Common myeloid progenitor, CD34-positive (primary cell): ENCODE measurements around the gene FAM76B.

ENCODE experiments used
- CTCF ChIA-PET: fragments of 350-600 bp; sonication (Branson Sonifier 250); formaldehyde crosslinking; loops from one replicate; lab custom pipeline; 2021; ENCODE audit warnings: antibody characterized with exemption; lab: Charles Lee
- POLR2A ChIA-PET: fragments of 350-600 bp; sonication (Branson Sonifier 250); formaldehyde crosslinking; loops from one replicate; lab custom pipeline; 2021; ENCODE audit warnings: antibody characterized with exemption; lab: Charles Lee
- DNase-seq, 3 donors: peaks; one replicate each; pipeline versions ENCODE4 v3.0.0 to v3.0.0-alpha.2; 2013
- H3K27ac ChIP-seq, 2 experiments: 1 replicate in 1 of 2; 2 replicates in 1 of 2; pipeline ENCODE4 v1.7.0; 2013; ENCODE audit warnings: inconsistent platforms in 2 of 2, low read length in 2 of 2, mild to moderate bottlenecking in 2 of 2, low read depth in 1 of 2, moderate library complexity in 1 of 2; ENCODE audit not compliant: severe bottlenecking in 2 of 2, insufficient read depth in 1 of 2, poor library complexity in 1 of 2
- H3K27me3 ChIP-seq, 5 experiments: replicated peaks in 2 of 5; 1 replicate in 3 of 5; 2 replicates in 2 of 5; pipeline versions ENCODE4 v1.6.1 to v1.7.0; 2013; ENCODE audit warnings: low read length in 4 of 5, mild to moderate bottlenecking in 2 of 5, moderate library complexity in 2 of 5, inconsistent platforms in 1 of 5; ENCODE audit not compliant: insufficient read depth in 5 of 5, control insufficient read depth in 4 of 5
- H3K36me3 ChIP-seq, 4 experiments: 1 replicate in 2 of 4; 2 replicates in 2 of 4; pipeline versions ENCODE4 v1.6.1 to v1.7.0; 2013; ENCODE audit warnings: low read length in 3 of 4, control low read depth in 1 of 4, mild to moderate bottlenecking in 1 of 4; ENCODE audit not compliant: control insufficient read depth in 4 of 4, insufficient read depth in 4 of 4
- H3K4me1 ChIP-seq, 4 experiments: 1 replicate in 3 of 4; 2 replicates in 1 of 4; pipeline versions ENCODE4 v1.6.1 to v1.7.1; 2013; ENCODE audit warnings: low read length in 3 of 4, mild to moderate bottlenecking in 3 of 4, control low read depth in 1 of 4, inconsistent platforms in 1 of 4, moderate library complexity in 1 of 4; ENCODE audit not compliant: control insufficient read depth in 4 of 4, insufficient read depth in 4 of 4; ENCODE audit errors: control extremely low read depth in 1 of 4
- H3K4me3 ChIP-seq, 7 experiments: 1 replicate in 4 of 7; 2 replicates in 3 of 7; pipeline versions ENCODE4 v1.5.1 to v1.7.0; 2013; ENCODE audit warnings: mild to moderate bottlenecking in 7 of 7, low read length in 6 of 7, moderate library complexity in 6 of 7, inconsistent platforms in 2 of 7, low read depth in 2 of 7, control low read depth in 1 of 7; ENCODE audit not compliant: insufficient read depth in 4 of 7, control insufficient read depth in 1 of 7; ENCODE audit errors: extremely low read depth in 1 of 7
- H3K9me3 ChIP-seq, 5 experiments: 1 replicate in 4 of 5; 2 replicates in 1 of 5; pipeline versions ENCODE4 v1.6.1 to v1.7.1; 2013; ENCODE audit warnings: low read length in 4 of 5, mild to moderate bottlenecking in 2 of 5, inconsistent platforms in 1 of 5, low read depth in 1 of 5, moderate library complexity in 1 of 5; ENCODE audit not compliant: control insufficient read depth in 4 of 5, insufficient read depth in 2 of 5; ENCODE audit errors: control extremely low read depth in 1 of 5
- WGBS: methylation state at CpG from one replicate; pipeline ENCODE4 v1.1.5; 2013; ENCODE audit not compliant: insufficient coverage; 5-methylcytosine and 5-hydroxymethylcytosine counted together

FAM76B gene

GRCh38 chr11:95803973-95804372 lies 14.4 kb upstream of the FAM76B start:
- ChIA-PET POLR2A (no interaction called here), CTCF (no interaction called here)
- Histone ChIP-seq H3K27ac (no peak overlapping the region), H3K36me3 (peaks cover 12 to 64% (median 40%) of the 10 kb centered on the region in 4 experiments), H3K9me3 (peaks cover 0 to 2% (median 0%) of the 10 kb centered on the region in 5 experiments), H3K27me3 (no peaks in the 10 kb centered on the region), H3K4me1 (no peaks in the 10 kb centered on the region), H3K4me3 (no peak overlapping the region)
- no peak for DNase-seq
- WGBS: no CpG with 5 or more reads among the region's 2 CpGs

- WGBS: 100% methylated on average over 1 of the region's 1 CpG
- H3K9me3 ChIP-seq: peaks cover 0 to 2% (median 0%) of the 10 kb centered on the region in 5 experiments
- peaks cover 0 to 4% (median 0%) of the 10 kb centered on the region in 4 experiments for H3K4me1 ChIP-seq
- DNase-seq: no peak
- ChIA-PET POLR2A (no interaction called here), CTCF (interaction anchor here (0.8 kb wide), 1 partner anchor 10 kb away, joined by 3 read pairs; no protein-coding TSS in a partner anchor)
- no peak overlapping the region for H3K27ac ChIP-seq
- peaks cover 12 to 65% (median 40%) of the 10 kb centered on the region in 4 experiments for H3K36me3 ChIP-seq
- H3K4me3 ChIP-seq: no peak overlapping the region
- no peaks in the 10 kb centered on the region for H3K27me3 ChIP-seq
Observed at GRCh38 chr11:95802806-95803205, 13.2 kb upstream of the FAM76B start.

- CTCF ChIA-PET: interaction anchor here (1.3 kb wide), 1 partner anchor 11 kb away, joined by 4 read pairs; the partner anchor contains the start of genes CEP57 and FAM76B
- Histone ChIP-seq H3K4me3 (no peak overlapping the region), H3K9me3 (no peaks in the 10 kb centered on the region), H3K4me1 (peaks cover 0 to 4% (median 0%) of the 10 kb centered on the region in 4 experiments), H3K27ac (no peak overlapping the region), H3K27me3 (no peaks in the 10 kb centered on the region), H3K36me3 (peaks cover 10 to 52% (median 26%) of the 10 kb centered on the region in 4 experiments)
- DNase-seq: no peak
- POLR2A ChIA-PET: no interaction called here
- WGBS: 100% methylated on average over 2 of the region's 12 CpGs
Observed at GRCh38 chr11:95800438-95800837, 10.9 kb upstream of the FAM76B start.

- H3K27me3 ChIP-seq: no peaks in the 10 kb centered on the region
- peaks cover 0 to 4% (median 0%) of the 10 kb centered on the region in 4 experiments for H3K4me1 ChIP-seq
- CTCF ChIA-PET: interaction anchor here (0.7 to 1.3 kb wide), 3 partner anchors 8 to 27 kb away, joined by 3 to 4 read pairs (median 3); partner anchors contain the start of genes CEP57 and FAM76B
- H3K4me3 ChIP-seq: no peak overlapping the region
- no peak overlapping the region for H3K27ac ChIP-seq
- peaks cover 9 to 50% (median 22%) of the 10 kb centered on the region in 4 experiments for H3K36me3 ChIP-seq
- POLR2A ChIA-PET: no interaction called here
- no peaks in the 10 kb centered on the region for H3K9me3 ChIP-seq
- DNase-seq: no peak
- 71% methylated on average over 1 of the region's 1 CpG for WGBS
Observed at GRCh38 chr11:95799546-95799945, 10.0 kb upstream of the FAM76B start.

DNA sequence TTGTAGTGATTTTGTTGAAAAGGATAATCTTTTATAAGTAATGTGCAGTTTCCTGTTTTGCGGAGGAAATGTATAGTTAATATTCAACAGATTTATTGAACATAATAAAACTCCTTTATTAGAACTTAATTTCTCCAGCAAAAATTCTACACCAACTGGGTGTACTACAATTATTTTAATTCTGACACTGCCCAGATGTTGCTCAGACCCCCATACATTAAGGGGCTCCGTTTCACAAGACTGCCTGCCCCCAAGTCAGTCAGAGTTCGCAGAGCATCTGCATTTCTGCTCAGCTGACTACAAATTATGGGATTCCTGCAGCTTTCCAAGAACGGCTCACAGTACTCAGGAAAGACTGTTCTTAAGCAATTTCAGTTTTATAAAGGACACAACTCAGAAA lies 6.9 kb upstream of the FAM76B start:
- CTCF ChIA-PET: interaction anchor here (1.0 kb wide), 1 partner anchor 40 kb away, joined by 3 read pairs; no protein-coding TSS in a partner anchor

DNA sequence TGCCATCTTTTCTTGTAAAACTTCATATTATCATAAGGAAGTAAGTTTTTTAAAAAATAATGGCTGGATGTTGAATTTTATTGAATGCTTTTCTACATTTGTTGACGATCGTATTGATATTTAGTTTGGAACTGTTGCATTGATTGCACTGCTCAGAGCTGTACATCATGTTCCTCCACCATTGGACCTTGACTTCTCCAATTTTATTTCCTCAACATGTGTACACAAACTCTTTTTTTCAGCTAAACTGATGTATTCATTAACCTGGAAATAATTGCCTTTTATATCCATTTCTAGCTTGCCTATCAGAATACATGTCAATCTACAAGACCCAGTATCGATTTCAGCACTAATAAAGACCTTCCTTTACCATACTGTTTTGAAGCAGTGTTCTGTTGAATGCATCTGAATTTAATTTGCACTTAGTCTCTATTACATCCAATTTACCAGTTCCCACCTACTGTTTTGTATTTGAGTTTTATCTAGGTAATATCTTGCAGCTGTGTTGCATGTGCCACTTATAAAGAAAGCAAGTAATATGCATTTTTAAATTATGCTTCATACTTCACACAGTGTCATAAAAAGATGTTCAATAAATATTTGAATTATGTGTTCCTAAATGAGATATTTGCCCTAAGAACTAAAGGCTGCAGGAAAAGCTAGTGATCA lies 6.2 kb upstream of the FAM76B start:
- no peak for DNase-seq
- no peak overlapping the region for H3K4me3 ChIP-seq
- POLR2A ChIA-PET: no interaction called here
- no peaks in the 10 kb centered on the region for H3K27me3 ChIP-seq
- CTCF ChIA-PET: interaction anchor here (0.7 to 1.4 kb wide), 4 partner anchors 11 to 644 kb away, joined by 3 to 5 read pairs (median 4); no protein-coding TSS in a partner anchor
- peaks cover 10 to 19% (median 14%) of the 10 kb centered on the region in 4 experiments for H3K4me1 ChIP-seq
- no peak overlapping the region for H3K27ac ChIP-seq
- no CpG with 5 or more reads among the region's 3 CpGs for WGBS
- H3K9me3 ChIP-seq: no peaks in the 10 kb centered on the region
- H3K36me3 ChIP-seq: peaks cover 4 to 18% (median 12%) of the 10 kb centered on the region in 4 experiments

More for the DNA sequence above, 6.9 kb upstream of the FAM76B start:
- no peaks in the 10 kb centered on the region for H3K9me3 ChIP-seq
- POLR2A ChIA-PET: no interaction called here
- no peak for DNase-seq
- no peak overlapping the region for H3K4me3 ChIP-seq
- H3K36me3 ChIP-seq: peaks cover 4 to 24% (median 12%) of the 10 kb centered on the region in 4 experiments
- H3K27ac ChIP-seq: no peak overlapping the region
- H3K27me3 ChIP-seq: no peaks in the 10 kb centered on the region
- 97% methylated on average over 3 of the region's 4 CpGs for WGBS
- peaks cover 7 to 15% (median 10%) of the 10 kb centered on the region in 4 experiments for H3K4me1 ChIP-seq

GRCh38 chr11:95794086-95794485 lies 4.5 kb upstream of the FAM76B start:
- Histone ChIP-seq H3K36me3 (peaks cover 0 to 5% (median 2%) of the 10 kb centered on the region in 4 experiments), H3K4me1 (peaks cover 10 to 19% (median 14%) of the 10 kb centered on the region in 4 experiments), H3K27me3 (no peaks in the 10 kb centered on the region), H3K27ac (no peak overlapping the region), H3K9me3 (no peaks in the 10 kb centered on the region), H3K4me3 (no peak overlapping the region)
- POLR2A ChIA-PET: no interaction called here
- no peak for DNase-seq
- 100% methylated on average over 1 of the region's 5 CpGs for WGBS
- CTCF ChIA-PET: no interaction called here
